Stimulated activated naive CD8-positive, alpha-beta T cell treated with anti-CD3 and anti-CD28 coated beads, Interleukin-15, Interleukin-2, amounts not matched to agents 100 ng/mL and 50 ng/mL, for 24 hours (primary cell): ENCODE results near the gene DCUN1D4.
"Not testable (repeated sequence)": the region's sequence is repeated elsewhere in the genome, so short reads cannot be mapped to it uniquely, and the experiment has no call there.

Experiments used
- H3K27ac Mint-ChIP-seq: one replicate; pipeline ENCODE4 v1.8.0; 2021; ENCODE audit warnings: mild to moderate bottlenecking, mixed read lengths
- H3K27me3 Mint-ChIP-seq: one replicate; pipeline ENCODE4 v1.8.0; 2021; ENCODE audit warnings: mixed read lengths
- H3K36me3 Mint-ChIP-seq: one replicate; pipeline ENCODE4 v1.8.0; 2021; ENCODE audit warnings: low read depth, mixed read lengths
- H3K4me1 Mint-ChIP-seq: one replicate; pipeline ENCODE4 v1.8.0; 2021; ENCODE audit warnings: low read depth, mixed read lengths
- H3K4me3 Mint-ChIP-seq: one replicate; pipeline ENCODE4 v1.8.0; 2021; ENCODE audit warnings: mild to moderate bottlenecking, mixed read lengths
- H3K9me3 Mint-ChIP-seq: one replicate; pipeline ENCODE4 v1.8.0; 2021; ENCODE audit warnings: mixed read lengths

The DCUN1D4 gene

DNA sequence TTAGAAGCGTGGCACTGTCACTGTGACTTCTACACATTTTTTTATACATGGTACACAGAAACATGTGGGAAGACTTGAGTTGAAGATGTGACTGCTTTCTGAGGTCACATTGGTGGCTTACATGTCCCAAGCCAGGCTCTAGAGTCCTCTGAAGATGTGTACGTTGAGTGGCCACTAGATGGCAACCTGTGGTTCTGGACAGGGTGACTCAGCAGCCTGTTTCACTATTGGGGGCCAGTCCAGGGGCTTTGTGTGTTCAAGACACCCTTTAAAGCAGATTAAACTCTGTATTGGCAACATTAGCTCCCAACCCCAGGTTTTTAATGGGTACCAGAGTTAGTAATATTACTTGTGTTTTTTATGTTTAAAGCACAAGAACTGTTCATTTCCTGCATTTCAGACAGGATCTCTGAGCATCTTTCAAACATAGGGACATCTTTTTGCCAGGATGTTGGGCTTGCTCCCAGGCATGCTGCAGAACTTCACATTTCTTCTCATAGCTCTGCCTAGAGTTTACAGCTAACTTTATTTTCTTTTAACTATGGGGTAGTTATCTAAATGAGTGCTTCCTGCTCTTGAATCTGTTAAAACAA is 53.0 kb downstream of the DCUN1D4 start:
- Mint-ChIP-seq H3K36me3 (peaks cover 46% of the 10 kb centered on the region), H3K27ac (peak overlapping the region; percentile 59)

DNA sequence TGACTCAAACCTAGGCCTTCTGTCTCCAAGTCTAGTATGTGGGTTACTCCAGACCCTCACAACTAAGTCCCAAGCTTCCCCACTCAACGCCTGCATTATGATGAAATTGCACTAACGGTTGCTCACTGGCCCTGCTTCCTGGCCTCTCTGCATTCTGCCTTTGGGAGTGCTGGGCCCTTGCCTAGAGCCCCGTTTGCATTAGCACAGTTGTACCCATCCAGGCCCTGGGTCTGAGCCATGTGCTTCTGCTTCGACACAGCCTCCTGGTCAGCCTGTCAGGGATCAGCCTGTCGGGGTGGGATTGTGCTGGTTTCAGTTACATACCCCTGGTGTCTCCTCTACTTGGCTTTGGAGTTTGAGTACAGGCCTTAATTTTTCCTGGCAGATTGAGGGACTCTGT is 58.4 kb downstream of the DCUN1D4 start:
- Mint-ChIP-seq H3K36me3 (peaks cover 78% of the 10 kb centered on the region), H3K27me3 (no peaks in the 10 kb centered on the region), H3K4me1 (peaks cover 8% of the 10 kb centered on the region), H3K9me3 (no peaks in the 10 kb centered on the region), H3K27ac (no peak overlapping the region), H3K4me3 (no peak overlapping the region)

More for the DNA sequence above, 53.0 kb downstream of the DCUN1D4 start:
- no peaks in the 10 kb centered on the region for H3K27me3 Mint-ChIP-seq
- no peaks in the 10 kb centered on the region for H3K9me3 Mint-ChIP-seq
- no peak overlapping the region for H3K4me3 Mint-ChIP-seq
- peaks cover 11% of the 10 kb centered on the region for H3K4me1 Mint-ChIP-seq

DNA sequence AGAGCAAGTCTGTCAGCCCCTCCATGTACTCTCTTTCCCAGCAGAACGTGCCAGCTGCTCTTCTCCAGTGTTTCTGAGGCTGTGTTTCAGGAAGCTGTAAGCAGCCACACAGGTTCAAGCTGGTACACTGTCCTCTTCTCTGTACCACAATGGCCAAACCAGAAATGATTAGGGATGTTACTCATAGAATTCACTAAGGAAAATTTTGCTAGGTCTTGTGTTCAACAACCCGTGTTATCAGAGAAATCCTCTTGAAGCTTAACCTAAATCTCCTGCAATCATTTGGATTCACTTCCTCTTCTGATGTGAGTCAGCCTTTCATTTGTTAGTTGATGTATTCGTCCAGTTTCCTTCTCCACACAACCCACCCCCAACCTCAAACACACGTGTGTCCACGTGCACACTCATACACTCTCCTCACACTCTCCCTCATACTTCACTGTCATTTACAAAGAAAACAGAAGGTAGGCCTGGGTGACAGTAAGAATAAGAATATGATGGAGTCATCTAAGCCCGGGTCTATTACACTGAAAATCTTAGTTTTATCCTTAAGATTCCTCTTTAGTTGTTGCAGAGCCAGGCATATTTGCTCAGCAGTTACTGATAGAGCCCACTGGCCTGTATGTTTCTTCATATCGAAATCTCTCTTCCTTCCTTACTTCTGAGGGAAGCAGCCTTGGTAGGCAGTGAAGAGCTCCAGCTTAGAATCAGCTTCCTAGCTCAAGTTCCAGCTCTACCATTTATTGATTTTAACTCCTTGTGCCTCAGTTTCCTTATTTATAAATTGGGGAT is 63.4 kb downstream of the DCUN1D4 start:
- H3K36me3 Mint-ChIP-seq = peaks cover 74% of the 10 kb centered on the region
- peaks cover 10% of the 10 kb centered on the region for H3K4me1 Mint-ChIP-seq
- H3K9me3 Mint-ChIP-seq = no peaks in the 10 kb centered on the region
- H3K4me3 Mint-ChIP-seq = no peak overlapping the region
- H3K27me3 Mint-ChIP-seq = no peaks in the 10 kb centered on the region
- peak overlapping the region; percentile 65 for H3K27ac Mint-ChIP-seq

GRCh38 chr4:51907006-51907669 is 64.2 kb downstream of the DCUN1D4 start:
- peaks cover 10% of the 10 kb centered on the region for H3K4me1 Mint-ChIP-seq
- H3K9me3 Mint-ChIP-seq = no peaks in the 10 kb centered on the region
- peaks cover 73% of the 10 kb centered on the region for H3K36me3 Mint-ChIP-seq
- no peak overlapping the region for H3K4me3 Mint-ChIP-seq
- no peaks in the 10 kb centered on the region for H3K27me3 Mint-ChIP-seq
- no peak overlapping the region for H3K27ac Mint-ChIP-seq

DNA sequence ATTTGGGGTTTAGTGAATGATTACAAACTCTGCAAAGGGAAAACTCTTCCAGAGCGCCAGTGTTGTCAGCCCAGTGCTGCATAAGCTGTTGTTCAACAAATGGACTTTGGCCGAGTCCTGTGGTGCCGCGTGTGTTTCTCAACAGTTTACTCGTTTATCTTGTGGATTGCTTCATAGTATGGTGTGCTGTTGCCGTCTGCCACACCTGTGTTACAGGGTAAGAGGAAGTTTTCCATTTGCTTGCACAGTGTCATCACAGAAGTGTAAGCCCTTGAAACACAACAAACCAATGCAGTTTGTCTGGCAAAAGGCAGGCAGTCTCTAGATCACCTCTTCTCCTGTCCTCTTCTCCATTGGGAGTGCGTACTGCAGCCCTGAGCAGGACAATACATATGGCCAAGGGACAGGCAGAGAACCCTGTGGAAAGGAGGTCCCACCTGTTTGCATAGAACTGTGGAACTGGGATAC is 66.3 kb downstream of the DCUN1D4 start:
- Mint-ChIP-seq H3K4me3 (no peak overlapping the region), H3K9me3 (peaks cover 3% of the 10 kb centered on the region), H3K27me3 (no peaks in the 10 kb centered on the region), H3K4me1 (peaks cover 10% of the 10 kb centered on the region), H3K27ac (no peak overlapping the region), H3K36me3 (peaks cover 72% of the 10 kb centered on the region)

GRCh38 chr4:51918251-51918650 is 75.3 kb downstream of the DCUN1D4 start:
- Mint-ChIP-seq H3K4me3 (no peak overlapping the region), H3K27me3 (no peaks in the 10 kb centered on the region), H3K27ac (no peak overlapping the region), H3K36me3 (peaks cover 57% of the 10 kb centered on the region), H3K9me3 (no peaks in the 10 kb centered on the region), H3K4me1 (no peaks in the 10 kb centered on the region)

GRCh38 chr4:51923343-51923742 is 80.4 kb downstream of the DCUN1D4 start:
- H3K27me3 Mint-ChIP-seq = no peaks in the 10 kb centered on the region
- no peak overlapping the region for H3K27ac Mint-ChIP-seq
- no peak overlapping the region for H3K4me3 Mint-ChIP-seq
- H3K4me1 Mint-ChIP-seq = no peaks in the 10 kb centered on the region
- H3K36me3 Mint-ChIP-seq = peaks cover 7% of the 10 kb centered on the region
- no peaks in the 10 kb centered on the region for H3K9me3 Mint-ChIP-seq

DNA sequence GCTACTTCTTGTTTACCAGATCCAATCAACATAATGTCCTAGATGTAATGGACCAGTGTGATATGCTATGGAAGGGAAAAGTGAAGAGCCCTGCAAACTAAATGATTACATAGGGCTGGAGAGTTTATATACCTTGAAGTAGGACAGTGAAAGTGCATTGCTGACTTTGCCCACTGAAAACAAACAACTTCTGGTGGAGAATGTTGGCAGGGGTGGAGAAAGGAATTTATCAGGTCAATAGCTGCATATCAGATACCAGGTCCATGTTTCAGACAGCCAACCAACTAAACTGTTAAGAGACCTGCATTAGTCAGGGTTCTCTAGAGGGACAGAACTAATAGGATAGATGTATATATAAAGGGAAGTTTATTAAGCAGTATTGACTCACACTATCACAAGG is 82.4 kb downstream of the DCUN1D4 start:
- peaks cover 1% of the 10 kb centered on the region for H3K36me3 Mint-ChIP-seq
- no peaks in the 10 kb centered on the region for H3K9me3 Mint-ChIP-seq
- H3K27ac Mint-ChIP-seq = no peak overlapping the region
- H3K4me3 Mint-ChIP-seq = no peak overlapping the region
- no peaks in the 10 kb centered on the region for H3K27me3 Mint-ChIP-seq
- H3K4me1 Mint-ChIP-seq = no peaks in the 10 kb centered on the region

DNA sequence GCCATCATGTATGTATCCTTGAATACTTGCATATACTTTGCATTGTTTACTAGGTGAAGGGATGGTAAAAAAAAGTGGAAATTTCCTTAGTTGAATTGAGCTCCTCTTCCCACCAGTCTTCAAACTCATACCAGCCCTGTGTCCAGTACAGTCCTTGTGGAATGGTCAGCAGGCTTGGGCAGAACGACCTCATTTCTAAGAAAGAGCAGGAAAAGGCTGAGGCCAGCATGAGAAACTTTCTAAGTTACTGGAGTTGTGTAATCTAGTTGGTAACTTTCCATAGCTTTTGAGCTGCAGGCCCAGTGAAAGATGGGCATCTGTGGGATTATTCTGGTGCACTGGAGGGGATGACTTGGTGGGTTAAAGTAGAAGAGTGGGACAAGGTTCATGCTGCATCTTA is 87.6 kb downstream of the DCUN1D4 start:
- H3K4me3 Mint-ChIP-seq = no peak overlapping the region
- H3K27me3 Mint-ChIP-seq = peaks cover 17% of the 10 kb centered on the region
- H3K4me1 Mint-ChIP-seq = no peaks in the 10 kb centered on the region
- H3K9me3 Mint-ChIP-seq = no peaks in the 10 kb centered on the region
- no peak overlapping the region for H3K27ac Mint-ChIP-seq
- H3K36me3 Mint-ChIP-seq = no peaks in the 10 kb centered on the region

- H3K4me1 Mint-ChIP-seq = no peaks in the 10 kb centered on the region
- H3K36me3 Mint-ChIP-seq = no peaks in the 10 kb centered on the region
- H3K9me3 Mint-ChIP-seq = no peaks in the 10 kb centered on the region
- no peak overlapping the region for H3K4me3 Mint-ChIP-seq
- H3K27ac Mint-ChIP-seq = no peak overlapping the region
- peaks cover 17% of the 10 kb centered on the region for H3K27me3 Mint-ChIP-seq
These were observed 88.5 kb downstream of the DCUN1D4 start for GRCh38 chr4:51931461-51931860.

DNA sequence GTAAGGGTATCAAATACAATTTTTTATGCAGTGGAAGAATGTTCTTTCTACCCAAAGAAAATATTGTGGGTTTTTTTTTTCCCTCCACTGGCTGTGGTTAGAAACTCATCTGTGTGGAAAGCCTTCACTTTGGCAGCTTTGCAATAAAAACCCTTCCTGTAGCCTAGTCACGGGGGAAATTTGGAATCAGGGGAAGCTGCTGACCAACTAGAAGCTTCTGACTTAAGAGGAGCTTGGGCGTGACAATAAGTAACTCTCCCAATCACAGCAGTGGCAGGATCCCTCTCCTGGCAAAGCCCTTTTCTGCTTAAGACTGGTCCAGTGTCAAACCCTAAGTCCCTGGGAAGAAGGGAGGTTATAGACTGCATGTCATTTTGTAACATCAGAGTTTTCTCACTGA is 89.3 kb downstream of the DCUN1D4 start:
- Mint-ChIP-seq H3K9me3 (no peaks in the 10 kb centered on the region), H3K4me1 (no peaks in the 10 kb centered on the region), H3K27me3 (peaks cover 17% of the 10 kb centered on the region), H3K36me3 (no peaks in the 10 kb centered on the region), H3K27ac (no peak overlapping the region), H3K4me3 (no peak overlapping the region)

GRCh38 chr4:51932684-51933083 is 89.7 kb downstream of the DCUN1D4 start:
- no peak overlapping the region for H3K27ac Mint-ChIP-seq
- no peaks in the 10 kb centered on the region for H3K36me3 Mint-ChIP-seq
- no peaks in the 10 kb centered on the region for H3K4me1 Mint-ChIP-seq
- no peak overlapping the region for H3K4me3 Mint-ChIP-seq
- H3K9me3 Mint-ChIP-seq = no peaks in the 10 kb centered on the region
- H3K27me3 Mint-ChIP-seq = peaks cover 17% of the 10 kb centered on the region

DNA sequence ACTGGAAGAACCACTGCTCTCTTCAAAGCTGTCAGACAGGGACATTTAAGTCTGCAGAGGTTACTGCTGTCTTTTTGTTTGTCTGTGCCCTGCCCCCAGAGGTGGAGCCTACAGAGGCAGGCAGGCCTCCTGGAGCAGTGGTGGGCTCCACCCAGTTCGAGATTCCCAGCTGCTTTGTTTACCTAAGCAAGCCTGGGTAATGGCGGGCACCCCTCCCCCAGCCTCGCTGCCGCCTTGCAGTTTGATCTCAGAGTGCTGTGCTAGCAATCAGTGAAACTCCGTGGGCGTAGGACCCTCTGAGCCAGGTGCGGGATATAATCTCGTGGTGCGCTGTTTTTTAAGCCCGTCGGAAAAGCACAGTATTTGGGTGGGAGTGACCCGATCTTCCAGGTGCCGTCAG is 97.5 kb downstream of the DCUN1D4 start:
- not testable (repeated sequence) for H3K4me1 Mint-ChIP-seq, H3K9me3 Mint-ChIP-seq, H3K4me3 Mint-ChIP-seq, H3K27ac Mint-ChIP-seq, H3K36me3 Mint-ChIP-seq, H3K27me3 Mint-ChIP-seq

DNA sequence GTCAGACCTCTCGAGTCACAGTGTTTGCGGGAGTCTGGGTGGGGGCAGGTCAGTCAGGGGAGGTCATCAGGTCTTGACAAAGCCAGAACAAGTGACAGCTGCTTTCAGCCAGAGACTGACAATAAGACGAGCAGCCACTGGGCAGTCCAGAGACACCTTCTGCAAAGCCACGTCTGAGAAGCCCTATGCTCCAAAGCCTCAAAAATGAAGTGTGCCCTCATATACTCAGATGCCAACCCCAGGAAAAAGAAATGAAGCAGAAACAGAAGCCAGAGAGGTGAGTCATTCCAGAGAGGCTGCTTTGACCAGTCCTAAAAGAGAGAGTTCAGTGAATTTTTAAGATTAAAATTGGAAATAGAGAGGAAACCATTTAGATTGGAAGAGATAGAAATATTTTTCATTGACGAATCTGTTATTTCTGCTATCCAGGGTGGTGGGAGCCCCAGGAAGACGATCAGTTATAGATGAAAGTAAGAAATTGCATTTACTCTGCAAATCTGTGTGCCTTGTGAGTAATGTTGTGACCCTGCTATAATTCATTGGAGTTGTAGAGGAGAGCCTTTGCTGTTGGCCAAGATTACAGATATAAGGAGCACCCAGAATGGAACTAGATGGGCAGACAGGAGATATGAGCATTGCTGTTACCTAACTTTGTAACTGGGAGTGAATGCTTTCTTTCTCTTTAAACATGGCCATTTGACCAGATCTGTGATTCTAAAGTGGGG is 99.3 kb downstream of the DCUN1D4 start:
- H3K9me3 Mint-ChIP-seq = no peaks in the 10 kb centered on the region
- no peaks in the 10 kb centered on the region for H3K4me1 Mint-ChIP-seq
- no peak overlapping the region for H3K4me3 Mint-ChIP-seq
- H3K27me3 Mint-ChIP-seq = no peaks in the 10 kb centered on the region
- no peaks in the 10 kb centered on the region for H3K36me3 Mint-ChIP-seq
- no peak overlapping the region for H3K27ac Mint-ChIP-seq

DNA sequence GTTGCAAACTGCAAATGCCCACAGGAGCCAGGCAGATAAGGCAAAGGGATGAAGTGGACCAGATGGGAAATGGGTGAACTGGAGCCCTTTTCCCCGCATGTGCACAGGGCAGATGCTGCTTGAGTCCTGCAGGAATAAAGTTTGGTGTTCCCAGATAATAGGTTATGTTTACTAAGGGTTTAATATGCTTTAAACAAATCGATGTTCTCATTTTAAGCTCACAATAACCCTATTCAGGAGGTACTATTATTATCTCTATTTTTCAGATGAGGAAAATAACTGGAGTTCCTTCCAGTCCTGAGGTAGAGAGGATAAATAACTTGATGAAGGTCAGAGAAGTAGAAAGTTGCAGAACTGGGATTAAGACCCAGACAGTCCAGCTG is 99.9 kb downstream of the DCUN1D4 start:
- Mint-ChIP-seq H3K9me3 (no peaks in the 10 kb centered on the region), H3K4me1 (no peaks in the 10 kb centered on the region), H3K4me3 (no peak overlapping the region)

More for the DNA sequence above, 99.9 kb downstream of the DCUN1D4 start:
- no peaks in the 10 kb centered on the region for H3K27me3 Mint-ChIP-seq
- H3K36me3 Mint-ChIP-seq = no peaks in the 10 kb centered on the region
- no peak overlapping the region for H3K27ac Mint-ChIP-seq
